ENCODE results near the gene GP5.

DNA sequence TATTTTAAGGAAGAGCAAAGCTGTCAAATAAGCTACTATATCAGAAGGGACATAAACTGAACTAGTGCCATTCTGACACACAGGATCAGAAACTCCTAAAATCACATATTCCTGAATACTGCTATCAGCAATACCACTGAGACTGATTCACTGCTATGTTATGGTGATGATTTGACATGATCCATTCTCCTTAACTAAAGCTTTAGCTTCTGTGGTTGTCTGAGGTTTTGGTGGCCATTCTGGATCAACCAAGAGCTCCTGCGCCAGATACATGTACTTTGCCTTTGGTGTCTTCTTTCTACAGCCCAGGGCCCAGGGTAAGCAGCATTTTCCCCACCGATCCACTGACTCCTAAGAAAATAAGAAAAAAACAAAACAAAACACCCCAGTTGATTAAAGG lies 6.7 kb upstream of the GP5 start:
- TF ChIP-seq YY1 (IDR thresholded peaks at IDR 0.05; ENCODE audit: insufficient read depth, insufficient read length) (no peak), SUZ12 (IDR thresholded peaks at IDR 0.05; ENCODE audit: extremely low read depth, insufficient read depth, insufficient read length) (no peak), ZNF274 (IDR thresholded peaks at IDR 0.05; ENCODE audit: low read depth, low read length) (no peak)
